Measurements from ENCODE around the gene RAP1GAP.

GRCh38 chr1:21716169-21716568, 47.0 kb upstream of the RAP1GAP start:
- TF ChIP-seq CTCF (conservative IDR thresholded peaks at IDR 0.05; ENCODE audit: low read length) (no peak), EZH2phosphoT487 (IDR thresholded peaks at IDR 0.05; ENCODE audit: borderline replicate concordance, low read depth, low read length) (no peak)
